ENCODE data around the gene CYS1.
"Not testable (repeated sequence)": the region's sequence is repeated elsewhere in the genome, so short reads cannot be mapped to it uniquely, and the experiment has no call there.

CYS1 gene

DNA sequence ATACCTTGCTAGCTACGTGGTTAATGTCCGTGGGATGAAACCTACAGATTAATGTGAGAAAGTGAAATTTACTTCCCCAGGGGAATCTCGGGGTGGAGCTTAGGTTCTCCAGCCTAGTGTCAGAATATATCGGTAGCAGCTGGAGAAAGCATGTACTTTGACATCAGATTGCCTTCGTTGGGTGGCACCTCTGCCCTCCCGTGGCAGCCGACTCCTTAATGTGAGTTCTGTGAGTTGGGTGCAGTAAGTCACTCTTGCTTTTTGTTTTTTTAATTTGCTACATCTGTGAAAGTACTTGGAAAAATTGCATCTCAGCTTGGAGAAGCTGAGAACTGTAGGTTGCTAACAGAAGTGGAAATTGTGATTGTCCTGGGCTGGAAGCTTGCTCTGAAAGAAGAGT is 33.3 kb downstream of the CYS1 start:
- no peak for DNase-seq (ENCODE audit: low spot score)

DNA sequence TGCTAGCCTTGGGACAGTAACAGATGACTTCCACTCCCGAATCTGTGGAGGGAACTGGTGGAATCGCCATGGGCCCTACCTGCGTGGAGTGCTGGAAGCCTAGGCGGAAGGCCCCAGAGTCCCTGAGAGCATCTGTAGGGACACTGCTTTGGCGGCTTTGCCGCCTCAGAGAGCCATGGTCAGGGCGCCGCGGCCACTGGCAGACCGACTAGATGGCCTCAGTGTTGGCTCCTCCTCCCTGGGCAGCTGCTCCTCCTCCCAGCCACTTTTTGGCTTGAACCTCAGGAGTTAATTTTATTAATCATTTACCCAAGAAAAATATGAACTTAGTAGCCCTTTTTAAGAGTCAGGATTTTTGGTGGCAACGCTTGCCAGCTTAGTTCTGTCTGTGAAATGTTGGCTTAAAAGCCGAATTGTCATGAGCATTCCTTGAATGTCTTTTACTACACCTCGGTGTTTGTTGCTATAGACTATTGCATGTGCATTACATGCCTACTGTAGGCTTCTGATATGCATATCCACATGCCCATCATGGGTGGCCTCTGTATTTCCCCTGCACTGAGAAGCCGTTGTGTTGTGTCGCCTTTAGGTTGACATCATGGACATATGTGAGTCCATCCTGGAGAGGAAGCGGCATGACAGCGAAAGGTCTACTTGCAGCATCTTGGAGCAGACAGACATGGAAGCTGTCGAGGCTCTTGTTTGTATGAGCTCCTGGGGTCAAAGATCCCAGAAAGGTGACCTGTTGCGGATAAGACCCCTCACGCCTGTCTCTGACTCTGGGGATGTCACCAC is 34.5 kb downstream of the CYS1 start:
- no peak for DNase-seq (ENCODE audit: low spot score)

DNA sequence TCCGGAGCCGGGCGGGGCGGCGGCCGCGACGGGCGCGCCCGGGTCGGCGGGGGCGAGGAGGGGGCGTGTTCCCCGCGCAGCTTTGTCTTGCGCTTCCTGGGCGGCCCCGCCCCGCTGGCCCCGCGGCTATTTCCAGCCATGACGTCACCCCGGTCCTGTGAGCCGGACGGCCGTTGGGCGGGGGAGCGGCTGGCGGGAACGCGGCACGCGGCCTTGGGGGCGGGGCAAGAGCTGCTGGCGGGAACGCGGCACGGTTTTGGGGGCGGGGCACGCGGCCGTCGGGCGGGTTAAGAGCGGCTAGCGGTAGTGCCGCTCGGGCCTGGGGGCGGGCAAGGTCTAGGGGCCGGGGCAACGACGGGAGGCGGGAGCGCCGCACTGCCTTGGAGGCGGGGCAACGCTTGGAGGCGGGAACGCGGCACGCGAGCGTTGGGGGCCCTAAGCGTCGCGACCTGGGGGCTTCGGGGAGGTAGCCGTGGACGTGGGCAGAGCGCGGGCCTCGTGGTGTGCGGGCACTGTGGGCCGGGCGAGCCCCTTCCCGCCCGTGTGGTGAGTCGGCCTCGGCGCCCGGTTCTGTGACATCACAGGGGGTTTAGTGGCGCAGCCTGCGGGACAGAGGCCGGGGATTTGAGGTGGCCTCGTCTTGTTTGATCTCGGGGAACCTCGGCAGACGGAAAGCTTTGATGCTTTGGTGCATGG is 36.2 kb downstream of the CYS1 start:
- peak; percentile 89 for DNase-seq (ENCODE audit: low spot score)

DNA sequence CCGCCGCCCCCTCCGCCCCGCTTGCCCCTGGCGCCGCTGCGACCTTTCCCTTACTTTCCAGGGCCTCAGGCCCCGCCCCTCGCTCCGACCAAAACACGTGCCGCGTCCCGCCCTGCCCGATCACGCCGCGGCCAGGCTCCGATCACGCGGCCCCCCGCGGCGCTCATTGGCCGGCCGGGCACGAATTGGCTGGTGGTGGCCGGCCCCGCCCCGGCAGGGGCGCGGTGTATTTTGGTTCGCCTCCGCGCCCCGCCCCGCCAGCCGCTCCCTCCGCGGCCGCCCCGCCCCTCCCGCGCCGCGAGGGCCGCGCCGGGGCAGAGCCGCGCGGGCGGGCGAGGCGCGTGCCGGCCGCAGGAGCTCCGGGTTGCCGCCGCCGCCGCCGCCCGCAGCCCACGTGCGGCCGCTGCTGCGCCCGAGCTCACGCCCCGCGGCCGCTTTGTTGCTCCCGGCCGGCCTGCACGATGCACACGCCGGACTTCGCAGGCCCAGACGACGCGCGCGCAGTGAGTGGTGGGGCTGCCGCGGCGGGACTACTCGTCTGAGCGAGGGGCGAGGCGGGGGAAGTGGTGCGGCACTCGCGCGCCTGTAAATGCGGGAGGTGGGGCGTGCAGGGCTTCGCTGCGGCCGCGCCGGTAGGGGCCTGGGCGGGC is 36.8 kb downstream of the CYS1 start, which contains the start of gene KLF11:
KLF11 (plus strand) TSS at position 295 of the 650 bp plus-strand sequence; CDS start at position 462, 167 bp downstream.
- DNase-seq (ENCODE audit: low spot score) = peak; percentile 88

DNA sequence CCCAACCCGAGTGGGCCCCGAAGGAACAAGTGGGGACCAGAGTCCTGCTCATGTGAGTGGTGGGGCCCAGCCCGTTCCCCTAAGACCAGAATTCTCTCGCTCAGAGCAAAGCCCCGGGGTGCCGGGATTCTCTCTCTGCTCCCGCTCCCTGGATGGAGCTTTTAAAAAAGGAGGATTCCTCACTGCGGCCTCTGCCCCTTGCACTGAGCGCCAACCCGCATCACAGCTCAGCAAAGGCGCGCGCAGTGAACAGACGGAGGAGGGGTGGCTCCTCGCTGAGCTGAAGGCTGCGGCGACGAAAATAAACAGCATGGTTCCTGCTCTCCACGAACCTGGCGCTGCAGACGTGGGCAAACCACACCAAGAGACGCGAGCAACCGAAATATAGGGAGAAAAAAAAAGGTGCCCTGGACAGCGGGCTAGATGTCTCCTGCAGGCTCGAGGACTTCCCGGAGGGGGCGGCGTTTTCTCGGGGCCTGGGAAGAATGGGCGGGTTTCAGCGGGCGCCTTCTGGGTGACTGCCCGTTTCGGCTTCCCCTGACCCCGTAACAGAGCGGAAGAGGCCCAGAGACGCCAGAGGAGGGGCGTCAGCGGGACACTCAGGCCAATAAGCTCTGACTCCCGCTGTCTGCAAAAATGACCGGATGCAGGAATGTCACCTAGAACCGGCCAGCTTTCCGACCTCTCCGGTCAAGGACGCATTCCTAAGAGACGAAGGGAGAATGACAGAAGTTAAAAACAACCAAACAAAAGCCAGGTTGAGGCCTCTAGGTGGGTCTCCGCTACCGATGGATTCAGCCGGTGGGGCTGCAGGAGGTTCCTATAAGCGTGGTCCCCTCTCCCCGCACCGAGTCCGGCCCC is 37.7 kb downstream of the CYS1 start:
- no peak for DNase-seq (ENCODE audit: low spot score)

DNA sequence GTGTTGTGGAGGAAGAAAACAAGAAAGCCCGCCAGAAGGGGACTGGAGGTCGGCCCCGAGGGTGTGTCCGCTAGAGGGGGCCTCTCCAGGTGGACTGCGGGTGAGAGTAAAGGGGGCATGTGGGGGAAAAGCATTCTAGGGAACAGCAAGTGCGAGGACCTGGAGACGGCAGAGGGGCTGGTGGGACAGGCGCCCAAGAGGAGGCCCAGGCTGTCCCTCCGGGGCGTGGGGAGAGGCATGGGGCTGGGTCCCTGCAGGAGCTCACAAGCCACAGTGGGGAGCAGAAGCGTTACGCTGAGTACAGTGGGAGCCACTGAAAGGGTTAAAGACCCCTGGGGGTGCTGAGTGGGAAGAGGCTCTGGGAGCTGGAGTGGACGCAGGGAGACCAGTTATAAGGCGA is 38.5 kb downstream of the CYS1 start:
- DNase-seq (ENCODE audit: low spot score) = no peak

DNA sequence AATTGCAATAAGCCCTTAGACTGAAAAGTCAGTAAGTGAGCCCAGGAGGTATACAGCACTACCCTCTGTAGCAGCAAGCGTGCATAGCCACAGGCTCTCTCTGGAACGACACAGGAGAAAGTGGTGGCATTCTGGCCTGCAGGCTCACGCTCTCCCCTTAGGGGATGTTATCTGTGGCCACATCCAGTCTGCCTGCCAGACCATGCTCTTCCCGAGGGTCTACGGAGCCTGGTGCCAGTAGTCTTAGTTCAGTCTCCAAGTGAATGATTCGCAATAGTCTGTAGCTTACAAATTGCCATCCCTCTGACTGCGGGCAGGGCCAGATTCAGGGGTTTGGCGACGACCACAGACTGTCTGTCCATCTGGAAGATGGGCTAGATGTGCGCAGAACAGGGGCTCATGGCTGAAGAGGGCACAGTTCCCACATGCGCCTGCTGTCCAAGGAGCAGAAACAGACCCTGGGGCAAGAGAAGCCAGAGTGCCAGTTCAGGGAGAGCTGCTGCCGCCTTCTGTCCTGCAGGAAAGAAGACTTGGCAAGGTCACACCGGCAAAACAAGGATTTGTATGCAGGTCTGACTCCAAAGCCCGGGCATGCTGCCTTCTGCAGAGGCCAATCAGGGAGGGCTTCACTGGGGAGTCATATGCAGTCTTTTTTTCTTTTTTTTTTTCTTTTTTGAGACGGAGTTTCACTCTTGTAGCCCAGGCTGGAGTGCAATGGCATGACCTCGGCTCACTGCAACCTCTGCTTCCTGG is 40.4 kb downstream of the CYS1 start:
- DNase-seq (ENCODE audit: low spot score) = no peak

DNA sequence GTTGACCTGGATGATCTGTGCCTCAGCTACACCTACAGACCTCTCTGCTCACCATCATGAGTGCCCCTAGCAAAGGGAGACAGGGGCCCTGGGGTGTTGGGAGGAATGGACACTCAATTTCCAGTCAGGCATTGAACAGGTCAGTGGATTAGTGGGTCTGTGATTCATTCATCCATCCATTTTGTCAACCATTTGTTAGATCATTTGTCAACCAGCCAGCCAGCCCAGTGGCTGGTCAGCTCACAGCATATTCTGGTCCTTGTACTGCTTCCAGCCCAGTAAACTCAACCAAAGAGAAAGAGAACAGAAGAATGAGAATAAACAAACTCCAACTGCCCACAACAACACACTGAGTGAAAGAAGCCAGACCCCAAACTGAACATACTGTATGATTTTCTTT is 41.5 kb downstream of the CYS1 start:
- DNase-seq (ENCODE audit: low spot score) = no peak

DNA sequence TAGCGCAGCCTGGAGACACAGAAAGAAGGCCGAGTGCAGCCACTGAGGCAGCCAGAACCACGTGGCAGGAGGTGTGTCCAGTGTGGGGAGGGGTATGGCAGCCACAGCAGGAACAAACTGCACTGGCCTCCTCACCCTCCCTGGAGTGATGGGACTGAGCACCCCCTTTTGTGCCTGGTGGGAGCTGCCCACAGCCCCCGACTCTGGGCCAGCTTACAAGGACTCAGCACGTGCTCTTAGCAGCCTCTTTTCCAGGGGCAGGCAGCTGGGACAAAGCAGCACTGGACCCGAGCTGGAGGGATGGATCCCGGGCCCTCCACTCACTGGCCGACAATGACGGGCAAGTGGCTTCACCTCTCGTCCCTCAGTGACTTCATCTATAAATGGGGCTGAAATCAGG is 42.1 kb downstream of the CYS1 start:
- DNase-seq (ENCODE audit: low spot score) = no peak

DNA sequence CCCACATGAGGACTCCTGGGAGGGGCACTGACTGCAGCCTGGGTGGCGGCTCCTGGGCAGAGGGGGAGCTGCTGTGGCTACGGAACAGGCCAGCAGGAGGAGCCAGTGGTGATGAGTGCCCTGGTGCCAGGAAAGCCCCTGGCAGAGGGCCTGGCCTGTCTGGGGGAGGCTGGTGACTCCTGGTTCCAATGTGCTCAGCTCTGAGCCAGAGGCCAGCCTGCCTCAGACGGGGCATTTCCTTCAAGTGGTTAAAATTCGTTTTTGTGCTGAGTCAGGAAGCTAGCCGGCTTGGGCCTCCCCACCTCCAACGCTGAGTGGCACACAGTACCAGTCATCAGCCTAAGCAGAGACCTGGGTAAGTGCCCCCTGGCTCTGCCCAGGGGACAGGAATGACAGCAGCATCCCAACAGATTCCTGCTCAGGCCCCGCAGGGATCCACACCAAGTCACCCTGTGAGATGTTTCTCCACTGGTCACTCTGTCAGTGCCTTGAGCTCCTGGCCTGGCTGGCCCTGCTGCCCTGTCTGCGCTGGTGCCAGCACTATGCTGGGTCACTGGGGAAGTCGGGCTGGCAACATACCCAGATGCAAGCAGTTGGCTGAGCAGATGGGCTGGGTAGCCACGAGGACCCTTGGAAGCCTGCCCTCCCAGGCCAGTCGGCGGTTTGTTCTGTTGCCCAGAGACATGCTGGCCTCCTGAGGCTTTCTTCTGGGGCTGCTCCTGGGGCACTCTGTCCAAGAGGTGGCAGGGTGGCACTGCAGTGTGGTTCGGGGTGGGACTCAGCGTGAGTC is 43.9 kb downstream of the CYS1 start:
- no peak for DNase-seq (ENCODE audit: low spot score)

DNA sequence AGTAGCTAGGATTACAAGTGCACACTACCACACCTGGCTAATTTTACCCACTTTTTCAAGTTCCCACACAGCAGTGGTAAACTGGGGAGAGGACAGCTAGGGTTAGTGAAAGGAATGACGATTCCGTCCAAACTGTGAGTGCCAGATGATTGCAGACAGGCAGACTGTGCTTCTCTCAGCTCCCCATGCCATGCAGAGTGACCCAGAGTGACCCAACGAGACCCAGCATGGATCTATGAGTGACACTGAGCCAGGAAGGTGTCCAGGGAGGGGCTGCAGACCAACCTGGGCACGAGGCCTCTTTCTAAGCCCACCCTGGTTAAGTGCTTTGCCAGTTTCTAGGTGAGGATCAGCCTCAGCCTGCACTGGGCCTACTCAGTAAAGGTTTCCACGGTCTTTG is 44.6 kb downstream of the CYS1 start:
- no peak for DNase-seq (ENCODE audit: low spot score)

DNA sequence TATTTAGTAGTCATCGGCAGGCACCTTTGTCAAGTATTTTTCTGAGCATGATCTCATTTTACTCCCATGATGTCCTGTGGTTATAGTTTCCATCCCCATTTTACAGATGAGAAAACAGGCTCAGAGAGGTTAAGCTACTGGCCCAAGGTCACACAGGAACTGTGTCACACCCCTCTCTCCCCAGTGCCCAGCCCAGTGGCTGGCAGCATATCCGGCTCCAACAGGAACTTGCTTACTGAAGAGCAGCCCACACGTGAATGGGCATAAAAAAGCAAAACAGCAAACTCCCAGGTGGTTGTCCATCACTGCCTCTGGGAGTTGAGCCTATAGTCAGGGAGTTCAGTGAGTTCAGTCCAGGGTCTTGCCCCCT is 45.2 kb downstream of the CYS1 start:
- DNase-seq (ENCODE audit: low spot score) = no peak

DNA sequence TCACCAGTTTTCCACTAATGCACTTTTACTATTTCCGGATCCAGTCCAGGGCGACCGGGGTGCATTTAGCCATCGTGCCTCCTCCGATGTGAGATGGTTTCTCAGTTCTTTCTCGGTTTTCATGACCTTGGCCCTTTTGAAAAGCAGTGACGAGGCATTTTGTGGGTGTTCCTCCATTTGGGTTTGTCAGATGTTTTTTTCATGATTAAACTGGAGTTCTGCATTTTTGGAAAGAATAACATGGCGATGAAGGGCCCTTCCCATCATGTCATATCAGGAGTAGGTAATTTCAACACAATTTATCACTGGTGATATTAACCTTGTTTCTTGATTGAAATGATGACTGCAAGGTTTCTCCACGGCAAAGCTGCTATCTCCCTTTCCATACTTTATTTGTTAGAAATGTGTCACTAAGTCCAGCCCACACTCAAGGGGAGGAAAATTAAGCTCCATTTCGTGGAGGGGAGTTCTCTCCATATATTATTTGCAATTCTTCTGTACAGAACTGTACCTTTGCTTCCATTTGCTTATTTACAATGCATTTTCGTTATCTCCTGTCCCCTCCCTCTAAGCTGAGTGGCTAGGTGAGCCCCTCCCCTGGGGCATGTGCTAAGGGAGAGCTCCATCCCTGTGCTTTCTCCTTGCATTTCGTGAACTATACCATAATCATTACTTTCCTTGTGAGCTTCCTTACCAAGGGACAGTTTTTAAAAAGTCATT is 45.7 kb downstream of the CYS1 start:
- no peak for DNase-seq (ENCODE audit: low spot score)

DNA sequence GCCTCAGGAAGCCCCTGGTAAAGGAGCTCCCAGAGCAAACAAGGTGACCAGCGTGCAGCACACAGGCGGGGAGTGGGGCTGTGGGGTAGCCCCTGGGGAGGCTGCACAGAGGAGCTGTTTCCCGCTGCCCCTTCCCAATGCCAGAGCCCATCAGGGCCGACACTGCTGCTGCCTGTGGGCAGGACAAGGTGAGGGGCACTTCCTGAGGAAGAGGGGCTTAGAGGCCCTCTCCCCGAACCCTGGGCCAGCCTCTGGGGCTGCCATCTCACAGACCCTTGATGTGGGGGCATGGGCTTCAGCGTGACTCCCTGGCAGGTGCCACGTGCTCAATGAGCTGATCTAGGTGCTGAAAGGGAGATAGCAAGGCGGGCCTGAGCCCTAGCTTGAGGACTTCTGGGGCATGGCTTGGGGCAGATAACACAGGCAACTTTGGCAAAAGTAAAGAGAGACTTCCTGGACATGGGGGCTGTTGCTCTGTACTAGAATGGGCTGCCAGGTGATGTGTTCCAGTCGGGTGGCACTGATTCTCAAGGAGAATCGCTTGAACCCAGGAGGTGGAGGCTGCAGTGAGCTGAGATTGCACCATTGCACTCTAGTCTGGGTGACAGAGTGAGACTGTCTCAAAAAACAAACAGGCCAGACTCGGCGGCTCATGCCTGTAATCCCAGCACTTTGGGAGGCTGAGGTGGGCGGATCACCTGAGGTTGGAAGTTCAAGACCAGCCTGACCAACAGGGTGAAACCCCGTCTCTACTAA is 46.8 kb downstream of the CYS1 start:
- DNase-seq (ENCODE audit: low spot score) = no peak

DNA sequence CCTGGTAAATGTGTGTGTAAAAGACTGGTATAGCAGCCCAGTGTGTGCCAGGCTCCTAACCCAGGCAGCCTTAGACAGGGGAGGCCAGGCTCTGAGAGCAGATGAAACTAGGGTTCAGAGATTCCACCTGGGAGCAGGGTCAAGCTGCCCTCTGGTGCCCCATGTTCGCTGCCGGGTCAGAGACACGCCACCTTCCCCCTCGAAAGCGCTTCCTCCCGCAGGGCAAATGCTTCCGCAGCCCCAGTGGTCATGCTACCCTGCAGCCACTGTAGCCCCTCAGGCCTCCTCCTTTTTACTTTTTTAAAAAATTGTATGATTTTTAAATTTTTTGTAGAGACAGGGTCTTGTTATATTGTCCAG is 47.5 kb downstream of the CYS1 start:
- DNase-seq (ENCODE audit: low spot score) = no peak

DNA sequence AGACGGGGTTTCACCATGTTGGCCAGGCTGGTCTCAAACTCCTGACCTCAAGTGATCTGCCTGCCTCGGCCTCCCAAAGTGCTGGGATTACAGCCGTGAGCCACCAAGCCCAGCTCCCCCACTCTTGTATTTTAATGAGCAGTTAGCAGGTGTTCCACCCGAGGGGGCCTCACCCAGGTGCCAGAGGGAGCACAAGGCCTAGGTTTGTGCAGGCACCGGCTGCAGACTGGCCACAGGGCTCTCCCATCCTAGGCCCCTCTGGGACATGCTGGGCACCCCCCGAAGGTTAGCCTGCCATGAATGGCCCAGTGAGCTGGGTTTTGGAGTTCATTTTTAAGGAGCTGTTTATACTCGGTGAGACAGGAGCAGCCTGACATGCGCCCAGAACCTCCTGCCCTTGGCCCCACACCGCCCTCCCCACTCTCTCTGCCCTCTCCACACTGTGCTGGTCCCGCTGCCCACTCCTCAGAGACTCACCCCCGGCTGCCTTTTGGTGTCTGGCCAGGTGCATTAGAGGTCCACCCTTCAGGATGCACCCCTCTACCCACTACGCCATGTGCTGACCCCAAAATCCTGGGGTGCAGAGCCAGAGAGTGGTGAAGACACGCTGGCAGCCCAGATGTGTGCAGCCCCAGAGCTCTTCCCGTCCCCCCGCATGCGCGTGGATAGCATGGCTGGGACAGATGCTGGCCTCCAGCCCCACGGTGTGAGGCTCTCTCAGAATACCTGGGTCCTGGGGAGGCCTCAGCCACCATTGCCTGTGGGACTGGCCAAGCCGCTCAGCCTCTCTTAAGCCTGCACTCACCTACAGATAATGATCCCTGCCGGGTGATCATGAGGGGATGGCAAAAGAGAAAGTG is 48.1 kb downstream of the CYS1 start:
- no peak for DNase-seq (ENCODE audit: low spot score)

DNA sequence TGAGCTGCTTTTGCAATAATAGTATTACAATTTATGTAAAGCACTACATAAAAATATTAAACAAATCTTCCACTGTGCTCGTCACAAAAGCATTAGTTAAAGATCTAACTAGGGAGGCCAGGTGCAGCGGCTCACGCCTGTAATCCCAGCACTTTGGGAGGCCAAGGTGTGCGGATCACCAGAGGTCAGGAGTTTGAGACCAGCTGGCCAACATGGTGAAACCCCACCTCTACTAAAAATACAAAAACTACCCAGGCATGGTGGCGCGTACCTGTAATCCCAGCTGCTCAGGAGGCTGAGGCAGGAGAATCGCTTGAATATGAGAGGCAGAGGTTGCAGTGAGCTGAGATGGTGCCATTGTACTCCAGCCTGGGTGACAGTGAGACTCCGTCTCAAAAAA is 49.4 kb downstream of the CYS1 start:
- not testable (repeated sequence) for DNase-seq (ENCODE audit: low spot score)

DNA sequence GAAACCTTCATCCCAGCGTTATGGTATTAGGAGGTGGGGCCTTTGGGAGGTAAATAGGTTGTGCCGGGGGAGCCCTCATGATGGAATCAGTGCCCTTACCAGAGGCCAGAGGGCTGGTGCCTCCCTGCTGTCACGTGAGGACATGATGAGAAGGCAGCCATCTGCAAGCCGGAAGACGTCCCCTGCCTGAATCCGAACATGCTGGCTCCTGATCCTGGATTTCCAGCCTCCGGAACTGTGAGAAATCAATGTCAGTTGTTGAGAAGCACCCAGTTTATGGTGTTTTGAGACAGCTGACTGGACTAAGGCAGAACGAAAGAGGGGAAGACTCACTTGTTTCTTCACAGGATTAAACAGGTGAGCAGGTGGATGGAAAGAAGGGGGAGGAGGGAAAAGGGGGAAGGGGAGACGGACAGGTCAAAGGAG is 49.9 kb downstream of the CYS1 start:
- no peak for DNase-seq (ENCODE audit: low spot score)
